HG03025 (cell line): ENCODE measurements around the gene HIPK3.
"Not testable (repeated sequence)": the region's sequence is repeated elsewhere in the genome, so short reads cannot be mapped to it uniquely, and the experiment has no call there.

Experiments
- ATAC-seq: cut with Tn5 transposase; IDR thresholded peaks from one replicate; pipeline ENCODE4 v1.9.1; 2021; ENCODE audit warnings: mild to moderate bottlenecking, moderate library complexity; ENCODE audit not compliant: unreplicated experiment, low FRiP score

The HIPK3 gene

GRCh38 chr11:33257897-33258630 lies 883 bp downstream of the HIPK3 start:
- ATAC-seq = peak; percentile 32

GRCh38 chr11:33258631-33259205 lies 1.5 kb downstream of the HIPK3 start:
- peak; percentile 7 for ATAC-seq

- ATAC-seq = no peak
Measured at GRCh38 chr11:33259869-33260268, 2.7 kb downstream of the HIPK3 start.

- not testable (repeated sequence) for ATAC-seq
Measured at GRCh38 chr11:33261350-33261749, 4.2 kb downstream of the HIPK3 start.

- no peak for ATAC-seq
Measured at GRCh38 chr11:33262011-33262645, 4.9 kb downstream of the HIPK3 start.

- no peak for ATAC-seq
Measured at GRCh38 chr11:33263549-33263948, 6.4 kb downstream of the HIPK3 start.

GRCh38 chr11:33264926-33265325 lies 7.7 kb downstream of the HIPK3 start:
- ATAC-seq = no peak

- ATAC-seq = no peak
Measured at GRCh38 chr11:33266393-33267215, 9.4 kb downstream of the HIPK3 start.

- ATAC-seq = no peak
Measured at GRCh38 chr11:33268945-33269540, 11.9 kb downstream of the HIPK3 start.

- ATAC-seq = no peak
Measured at GRCh38 chr11:33269822-33270221, 12.6 kb downstream of the HIPK3 start.

- ATAC-seq = no peak
Measured at GRCh38 chr11:33271059-33271458, 13.9 kb downstream of the HIPK3 start.

- no peak for ATAC-seq
Measured at GRCh38 chr11:33272338-33273107, 15.3 kb downstream of the HIPK3 start.

- ATAC-seq = no peak
Measured at GRCh38 chr11:33273656-33274055, 16.5 kb downstream of the HIPK3 start.

- no peak for ATAC-seq
Measured at GRCh38 chr11:33280411-33280810, 23.2 kb downstream of the HIPK3 start.

GRCh38 chr11:33281758-33282157 lies 24.6 kb downstream of the HIPK3 start:
- no peak for ATAC-seq

- no peak for ATAC-seq
Measured at GRCh38 chr11:33284818-33285217, 27.6 kb downstream of the HIPK3 start.

GRCh38 chr11:33290319-33290718 lies 33.1 kb downstream of the HIPK3 start:
- ATAC-seq = no peak

GRCh38 chr11:33291004-33291777 lies 34.0 kb downstream of the HIPK3 start:
- ATAC-seq = peak; percentile 82

- ATAC-seq = no peak
Measured at GRCh38 chr11:33292311-33292710, 35.1 kb downstream of the HIPK3 start.
